Astrocyte (in vitro differentiated cells and primary cell): ENCODE results near the gene SLC17A2.

Source experiments
- EZH2 ChIP-seq: IDR thresholded peaks from 2 replicates; pipeline ENCODE4 v1.6.1; 2012; ENCODE audit warnings: mild to moderate bottlenecking, low read length, inconsistent platforms; ENCODE audit not compliant: insufficient read depth
- TF ChIP-seq, protein P1 (sequence below): IDR thresholded peaks from 2 replicates; pipeline ENCODE4 v1.5.1; 2011; ENCODE audit warnings: low read depth, mild to moderate bottlenecking, inconsistent platforms, low read length, moderate library complexity; ENCODE audit not compliant: insufficient read depth

DNA sequence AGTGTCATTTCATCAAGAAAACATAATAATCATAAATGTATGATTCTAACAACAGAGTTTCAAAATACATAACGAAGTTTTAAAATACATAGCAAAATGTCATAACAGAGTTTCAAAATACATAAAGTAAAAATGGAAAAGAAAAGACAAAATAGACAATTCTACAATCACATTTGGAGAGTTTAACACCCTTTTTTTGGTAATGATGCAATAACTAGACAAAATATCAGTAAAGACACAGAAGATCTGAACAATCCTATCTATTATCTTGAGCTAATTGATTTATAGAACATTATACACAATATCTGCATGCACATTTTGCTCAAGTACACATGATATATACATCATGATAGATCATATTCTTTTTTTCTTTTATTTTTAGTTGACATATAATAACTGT lies 13.4 kb upstream of the SLC17A2 start:
- TF ChIP-seq, protein P1, sequence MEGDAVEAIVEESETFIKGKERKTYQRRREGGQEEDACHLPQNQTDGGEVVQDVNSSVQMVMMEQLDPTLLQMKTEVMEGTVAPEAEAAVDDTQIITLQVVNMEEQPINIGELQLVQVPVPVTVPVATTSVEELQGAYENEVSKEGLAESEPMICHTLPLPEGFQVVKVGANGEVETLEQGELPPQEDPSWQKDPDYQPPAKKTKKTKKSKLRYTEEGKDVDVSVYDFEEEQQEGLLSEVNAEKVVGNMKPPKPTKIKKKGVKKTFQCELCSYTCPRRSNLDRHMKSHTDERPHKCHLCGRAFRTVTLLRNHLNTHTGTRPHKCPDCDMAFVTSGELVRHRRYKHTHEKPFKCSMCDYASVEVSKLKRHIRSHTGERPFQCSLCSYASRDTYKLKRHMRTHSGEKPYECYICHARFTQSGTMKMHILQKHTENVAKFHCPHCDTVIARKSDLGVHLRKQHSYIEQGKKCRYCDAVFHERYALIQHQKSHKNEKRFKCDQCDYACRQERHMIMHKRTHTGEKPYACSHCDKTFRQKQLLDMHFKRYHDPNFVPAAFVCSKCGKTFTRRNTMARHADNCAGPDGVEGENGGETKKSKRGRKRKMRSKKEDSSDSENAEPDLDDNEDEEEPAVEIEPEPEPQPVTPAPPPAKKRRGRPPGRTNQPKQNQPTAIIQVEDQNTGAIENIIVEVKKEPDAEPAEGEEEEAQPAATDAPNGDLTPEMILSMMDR: no peak
- no peak for TF ChIP-seq EZH2
